HepG2 (cell line): ENCODE data around the gene MYADML2. TPM values are rescaled to one million over a fixed set of nuclear protein-coding genes. Genes with fewer than 3 reads are reported as not detected.
A peak's percentile ranks its signal among the peaks of the same experiment; 100 is the strongest.

Source experiments
- ATAC-seq: fragments of 200-7000 bp; cut with Tn5 transposase; 3 replicates; pipeline ENCODE4 v1.9.1; 2020; ENCODE audit warnings: mild to moderate bottlenecking, moderate library complexity
- BruUV-seq: library from RNA; stranded (reverse); fragments of 400-500 nt; replicated peaks from 2 replicates; lab custom pipeline; 2021; lab: Mats Ljungman, UMichigan
- CTCF ChIA-PET: fragments of 300-600 bp; formaldehyde crosslinking; extraction: SDS; loops from one replicate; lab custom pipeline; 2021; ENCODE audit warnings: low total read pairs, inconsistent platforms, low intra/inter-chr PET ratio; lab: Yijun Ruan, JAX
- POLR2A ChIA-PET: fragments of 350-600 bp; sonication (Branson Sonifier 250); formaldehyde crosslinking; loops from one replicate; lab custom pipeline; 2020; ENCODE audit warnings: antibody characterized with exemption, inconsistent platforms; lab: Yijun Ruan, JAX
- DNase-seq: peaks from one replicate; pipeline ENCODE4 v3.0.0-alpha.2; 2015; ENCODE audit warnings: low spot score
- FAIRE-seq: peaks from 3 replicates; lab custom pipeline; 2011; peaks lifted over from hg19 to GRCh38; lab: Jason Lieb, UNC
- H2AFZ ChIP-seq: one replicate; pipeline ENCODE4 v1.6.1; 2011; ENCODE audit warnings: low read length, inconsistent platforms
- H3K27ac ChIP-seq: fragments of 300-600 bp; 3 replicates; pipeline ENCODE4 v1.8.0; 2011; ENCODE audit warnings: mixed run types, mild to moderate bottlenecking, mixed read lengths, low read length, inconsistent platforms; ENCODE audit not compliant: insufficient read depth; ENCODE audit errors: extremely low read length
- H3K27me3 ChIP-seq, 2 experiments: fragments of 200-600 bp in 1 of 2; 2 replicates in 1 of 2; 3 replicates in 1 of 2; pipeline versions ENCODE4 v1.6.0 to v1.8.0; 2011; ENCODE audit warnings: low read length in 2 of 2, mild to moderate bottlenecking in 2 of 2, moderate library complexity in 2 of 2, inconsistent platforms in 1 of 2; ENCODE audit not compliant: insufficient read depth in 2 of 2, control insufficient read depth in 1 of 2
- H3K36me3 ChIP-seq, 2 experiments: fragments of 200-600 bp in 1 of 2; replicated peaks in 1 of 2; 2 replicates in 1 of 2; 3 replicates in 1 of 2; pipeline versions ENCODE4 v1.5.1 to v1.8.0; 2011; ENCODE audit warnings: low read length in 2 of 2, inconsistent platforms in 1 of 2; ENCODE audit not compliant: insufficient read depth in 2 of 2, control insufficient read depth in 1 of 2
- H3K4me1 ChIP-seq: 2 replicates; pipeline ENCODE4 v1.5.1; 2012; ENCODE audit warnings: low read length, inconsistent platforms; ENCODE audit not compliant: insufficient read depth
- H3K4me2 ChIP-seq: 2 replicates; pipeline ENCODE4 v1.6.0; 2011; ENCODE audit warnings: low read depth, low read length, inconsistent platforms
- H3K4me3 ChIP-seq, 3 experiments: fragments of 200-600 bp in 1 of 3; sonication (generic), shearing (Covaris generic) in 1 of 3; replicated peaks in 1 of 3; 2 replicates each; pipeline ENCODE4 v1.5.1; 2011 to 2016; ENCODE audit warnings: low read length in 3 of 3, inconsistent platforms in 2 of 3, low read depth in 2 of 3, mild to moderate bottlenecking in 2 of 3, control low read depth in 1 of 3, mixed read lengths in 1 of 3; ENCODE audit not compliant: insufficient read depth in 1 of 3
- H3K79me2 ChIP-seq: one replicate; pipeline ENCODE4 v1.6.1; 2011; ENCODE audit warnings: low read length, inconsistent platforms; ENCODE audit not compliant: insufficient read depth
- H3K9ac ChIP-seq: 2 replicates; pipeline ENCODE4 v1.6.0; 2011; ENCODE audit warnings: mild to moderate bottlenecking, low read depth, low read length, inconsistent platforms; ENCODE audit not compliant: insufficient read depth
- H3K9me3 ChIP-seq: 2 replicates; pipeline ENCODE4 v1.5.1; 2012; ENCODE audit warnings: mild to moderate bottlenecking, low read length
- H4K20me1 ChIP-seq: 2 replicates; pipeline ENCODE4 v1.6.0; 2011; ENCODE audit warnings: inconsistent platforms, mild to moderate bottlenecking, low read length, moderate library complexity; ENCODE audit not compliant: insufficient read depth
- ERF ChIP-seq: IDR thresholded peaks from 2 replicates; pipeline ENCODE4 v1.6.1; 2018; ENCODE audit warnings: missing biosample characterization, missing genetic modification reagents
- FOXA1 ChIP-seq, 2 experiments: fragments of 450-650 bp in 1 of 2; sonication (generic) in 1 of 2; formaldehyde crosslinking in 1 of 2; IDR thresholded peaks; 2 replicates each; pipeline versions ENCODE4 v1.4.0 to v1.6.1; 2016 to 2020; ENCODE audit warnings: missing genetic modification reagents in 1 of 2
- GTF2F1 ChIP-seq: fragments of 150-350 bp; IDR thresholded peaks from 2 replicates; pipeline ENCODE4 v1.6.1; 2014; ENCODE audit warnings: low read length
- HDAC6 ChIP-seq: fragments of 200-600 bp; sonication (generic); IDR thresholded peaks from 2 replicates; pipeline ENCODE4 v1.7.0; 2017; ENCODE audit warnings: mild to moderate bottlenecking, antibody characterized with exemption, low read length, low read depth
- MED13 ChIP-seq: sonication (generic); formaldehyde crosslinking; IDR thresholded peaks from 2 replicates; pipeline ENCODE4 v1.5.0; 2020; ENCODE audit warnings: missing genetic modification reagents
- NFYC ChIP-seq: IDR thresholded peaks from 2 replicates; pipeline ENCODE4 v1.6.1; 2016; ENCODE audit warnings: missing genetic modification reagents, missing compliant biosample characterization
- RAD21 ChIP-seq: fragments of 450-650 bp; formaldehyde crosslinking; IDR thresholded peaks from 2 replicates; pipeline ENCODE4 v1.5.0; 2020; ENCODE audit warnings: mild to moderate bottlenecking
- RXRA ChIP-seq: sonication (generic); formaldehyde crosslinking; IDR thresholded peaks from 2 replicates; pipeline ENCODE4 v1.5.1; 2020; ENCODE audit warnings: missing genetic modification reagents
- SIN3A ChIP-seq: IDR thresholded peaks from 2 replicates; pipeline ENCODE4 v1.6.1; 2011; ENCODE audit warnings: low read depth, mild to moderate bottlenecking, control low read depth, low read length, borderline replicate concordance
- SRF ChIP-seq: IDR thresholded peaks from 2 replicates; pipeline ENCODE4 v1.6.1; 2011; ENCODE audit warnings: mild to moderate bottlenecking, low read depth, low read length, moderate library complexity
- SRY ChIP-seq: sonication (generic); formaldehyde crosslinking; IDR thresholded peaks from 2 replicates; pipeline ENCODE4 v1.8.0; 2022; ENCODE audit warnings: mild to moderate bottlenecking, missing genetic modification reagents
- TAF15 ChIP-seq: fragments of 200-400 bp; formaldehyde crosslinking; IDR thresholded peaks from one replicate; pipeline ENCODE4 v1.6.1; 2018; ENCODE audit warnings: mild to moderate bottlenecking, low read depth, low read length; ENCODE audit not compliant: poor library complexity, severe bottlenecking
- TBX2 ChIP-seq: sonication (generic); formaldehyde crosslinking; IDR thresholded peaks from 2 replicates; pipeline ENCODE4 v1.5.0; 2020; ENCODE audit warnings: missing genetic modification reagents, mild to moderate bottlenecking, borderline replicate concordance
- TBX3 ChIP-seq: fragments of 450-650 bp; IDR thresholded peaks from 2 replicates; pipeline ENCODE4 v1.6.1; 2017; ENCODE audit warnings: antibody characterized with exemption, mild to moderate bottlenecking, inconsistent platforms, borderline replicate concordance
- ZBTB2 ChIP-seq: sonication (generic); formaldehyde crosslinking; IDR thresholded peaks from 2 replicates; pipeline ENCODE4 v1.8.0; 2022; ENCODE audit warnings: low read depth, missing genetic modification reagents
- ZBTB26 ChIP-seq: IDR thresholded peaks from 2 replicates; pipeline ENCODE4 v1.6.1; 2016; ENCODE audit warnings: missing compliant biosample characterization, missing genetic modification reagents, borderline replicate concordance
- ZNF160 ChIP-seq: sonication (generic); formaldehyde crosslinking; IDR thresholded peaks from 2 replicates; pipeline ENCODE4 v1.8.0; 2022; ENCODE audit warnings: mild to moderate bottlenecking, inconsistent platforms, missing genetic modification reagents
- ZNF501 ChIP-seq: sonication (generic); formaldehyde crosslinking; IDR thresholded peaks from 2 replicates; pipeline ENCODE4 v1.5.1; 2020; ENCODE audit warnings: mild to moderate bottlenecking, moderate library complexity, missing genetic modification reagents
- ZNF670 ChIP-seq: sonication (generic); formaldehyde crosslinking; IDR thresholded peaks from 2 replicates; pipeline ENCODE4 v1.8.0; 2022; ENCODE audit warnings: mild to moderate bottlenecking, missing genetic modification reagents, borderline replicate concordance
- ZNF746 ChIP-seq: sonication (generic); formaldehyde crosslinking; IDR thresholded peaks from 2 replicates; pipeline ENCODE4 v1.8.0; 2022; ENCODE audit warnings: mild to moderate bottlenecking, missing genetic modification reagents
- ZNF777 ChIP-seq: sonication (generic); formaldehyde crosslinking; IDR thresholded peaks from 2 replicates; pipeline ENCODE4 v1.4.0; 2020; ENCODE audit warnings: missing genetic modification reagents
- ZNF780A ChIP-seq: sonication (generic); formaldehyde crosslinking; IDR thresholded peaks from 2 replicates; pipeline ENCODE4 v1.8.0; 2022; ENCODE audit warnings: mild to moderate bottlenecking, missing genetic modification reagents, moderate library complexity
- WGBS: methylation state at CpG from one replicate; pipeline ENCODE4 v1.1.6; 2017; ENCODE audit warnings: low lambda C conversion rate; 5-methylcytosine and 5-hydroxymethylcytosine counted together
- in situ Hi-C: cut with HindIII; loops from 2 replicates; pipeline ENCODE4 v1.10.0; 2017; ENCODE audit warnings: low pct_unique_long_range_greater_than_20kb; ENCODE audit not compliant: extremely low pct_ligation_motif_present
- intact Hi-C: fragments of 100-400 bp; cut with micrococcal nuclease; formaldehyde crosslinking; loops from one replicate; pipeline ENCODE4 v1.10.0; 2022; ENCODE audit not compliant: unreplicated experiment
- polyA plus RNA-seq, 8 experiments: library from polyadenylated mRNA; depleted of rRNA in 3 of 8; stranded (reverse) in 7 of 8; unstranded in 1 of 8; fragments of >200 nt; fragmentation: Illumina TruSeq in 4 of 8; extraction: Trizol in 4 of 8; gene quantifications; 2 replicates each; pipeline versions ENCODE4 v1.2.1 to v1.2.3, GENCODE V29; 2011 to 2016; ENCODE audit warnings: low read depth in 4 of 8, missing spikeins in 1 of 8, mixed read lengths in 1 of 8; ENCODE audit not compliant: insufficient read depth in 1 of 8
- total RNA-seq, 5 experiments: library from RNA; depleted of rRNA; stranded (reverse); fragments of >200 nt; fragmentation: Illumina TruSeq; extraction: Trizol; gene quantifications; 2 replicates each; pipeline ENCODE4 v1.2.3, GENCODE V29; 2016; ENCODE audit warnings: low read depth in 1 of 5

The MYADML2 gene
- total and polyA plus RNA-seq, 2 of the 13 experiments (the other 11 are each of a cell fraction or from before 2014, with no cell fraction given): not detected

- 0 out of 2 replicates have a peak, but pooled peaks have one; percentile 45 for TF ChIP-seq ZNF670
These were observed 35.1 kb downstream of the MYADML2 start (continued) for GRCh38 chr17:81911969-81912368.

- in situ Hi-C loops (no loop called here), intact Hi-C loops (loop anchor here (2.0 to 5.0 kb wide), 2 partner anchors 15 to 39 kb away; partner anchors contain the start of genes ARHGDIA and MAFG)
- peak within 1 kb of the TSS; percentile 99 for H3K27ac ChIP-seq
- no peaks in the 10 kb centered on the region; a peak in 1 of 5 replicates for H3K27me3 ChIP-seq
- no peaks in the 10 kb centered on the region for H3K9me3 ChIP-seq
- no TSS peak for BruUV-seq
- H3K79me2 ChIP-seq: peaks cover 41% of the 10 kb centered on the region
- H3K4me2 ChIP-seq: peak within 1 kb of the TSS; percentile 99
- peaks cover 9% of the 10 kb centered on the region; the same call in 1 of the 2 replicates for H4K20me1 ChIP-seq
- peaks cover 46% of the 10 kb centered on the region for H3K4me1 ChIP-seq
- H3K36me3 ChIP-seq: peaks cover 54 to 75% of the 10 kb centered on the region in 2 experiments
- H3K4me3 ChIP-seq: peak within 1 kb of the TSS; percentile 68 to 99 (median 97)
- peak; percentile 34 for FAIRE-seq
- ATAC-seq: peak; percentile 72
- no peak within 1 kb of the TSS for H2AFZ ChIP-seq
- ChIA-PET POLR2A (interaction anchor here (0.6 to 3.5 kb wide), 9 partner anchors 11 to 197 kb away, joined by 3 to 52 read pairs (median 5); partner anchors contain the start of genes ARHGDIA, CENPX, LRRC45 and MAFG), CTCF (no interaction called here)
- WGBS: 18% methylated on average over 49 of the region's 84 CpGs
- peak within 1 kb of the TSS; percentile 99 for H3K9ac ChIP-seq
- peak; percentile 87 for DNase-seq
- no peak for TF ChIP-seq TBX3
- peak; percentile 14 for TF ChIP-seq ZNF501 (CRISPR knock-in tag)
- TF ChIP-seq GTF2F1: no peak
- no peak; the same call in 1 of the 2 replicates for TF ChIP-seq RAD21
- peak; percentile 47; the same call in 1 of the 2 replicates for TF ChIP-seq ZBTB2
- 0 out of 2 replicates have a peak, but pooled peaks have one; percentile 40 for TF ChIP-seq MED13 (CRISPR knock-in tag)
- peak; percentile 71; the same call in 1 of the 2 replicates for TF ChIP-seq SIN3A
- no peak for TF ChIP-seq ERF
- TF ChIP-seq TAF15: no peak
- no peak; the same call in 1 of the 2 replicates for TF ChIP-seq ZNF160 (CRISPR knock-in tag)
- TF ChIP-seq TBX2: peak; percentile 14; the same call in 1 of the 2 replicates
- no peak for TF ChIP-seq HDAC6
- TF ChIP-seq FOXA1 (IDR thresholded peaks at IDR 0.05): no peak
- TF ChIP-seq FOXA1 (CRISPR knock-in tag; IDR thresholded peaks at IDR 0.05): no peak
- no peak for TF ChIP-seq ZNF780A (CRISPR knock-in tag)
- peak; percentile 76 for TF ChIP-seq NFYC
- TF ChIP-seq ZNF746 (CRISPR knock-in tag): no peak
- peak; percentile 2; the same call in 1 of the 2 replicates for TF ChIP-seq ZNF777 (CRISPR knock-in tag)
- TF ChIP-seq RXRA (CRISPR knock-in tag): no peak
- TF ChIP-seq SRF: no peak
- no peak for TF ChIP-seq SRY (CRISPR knock-in tag)
- TF ChIP-seq ZBTB26: no peak
These were observed 35.6 kb downstream of the MYADML2 start, which contains the start of gene PCYT2 for GRCh38 chr17:81911277-81911961. Gene PCYT2, minus strand, starts transcription at chr17:81911399. Its CDS starts 44 bp downstream, at chr17:81911355.
